Mesendoderm (in vitro differentiated cells): ENCODE results near the gene SLC4A4.
A peak's percentile ranks its signal among the peaks of the same experiment; 100 is the strongest.

Experiments
- DNase-seq: peaks from one replicate; pipeline ENCODE4 v3.0.0; 2013
- H2AK5ac ChIP-seq: 2 replicates; pipeline ENCODE4 v1.6.1; 2013; ENCODE audit warnings: low read length, inconsistent platforms
- H2BK120ac ChIP-seq: 2 replicates; pipeline ENCODE4 v1.6.1; 2013; ENCODE audit warnings: low read depth, mild to moderate bottlenecking, low read length, moderate library complexity, mixed read lengths
- H2BK15ac ChIP-seq: replicated peaks from 2 replicates; pipeline ENCODE4 v1.6.1; 2013; ENCODE audit warnings: low read depth, mild to moderate bottlenecking, moderate library complexity
- H2BK5ac ChIP-seq: 2 replicates; pipeline ENCODE4 v1.6.1; 2013; ENCODE audit warnings: low read length, inconsistent platforms
- H3K18ac ChIP-seq: 2 replicates; pipeline ENCODE4 v1.6.1; 2013; ENCODE audit warnings: mild to moderate bottlenecking, low read length, mixed read lengths
- H3K23ac ChIP-seq: one replicate; pipeline ENCODE4 v1.6.1; 2013; ENCODE audit warnings: low read length
- H3K27ac ChIP-seq: 2 replicates; pipeline ENCODE4 v1.5.1; 2013; ENCODE audit warnings: low read depth, mild to moderate bottlenecking, inconsistent platforms, low read length, moderate library complexity
- H3K27me3 ChIP-seq: 2 replicates; pipeline ENCODE4 v1.6.1; 2013; ENCODE audit warnings: low read length, control low read depth, mild to moderate bottlenecking, inconsistent platforms; ENCODE audit not compliant: insufficient read depth, poor library complexity
- H3K36me3 ChIP-seq: 2 replicates; pipeline ENCODE4 v1.6.1; 2013; ENCODE audit warnings: low read length, inconsistent platforms; ENCODE audit not compliant: control insufficient read depth, insufficient read depth
- H3K4ac ChIP-seq: one replicate; pipeline ENCODE4 v1.6.1; 2013; ENCODE audit warnings: low read depth, mild to moderate bottlenecking, low read length, moderate library complexity
- H3K4me1 ChIP-seq: 2 replicates; pipeline ENCODE4 v1.6.1; 2013; ENCODE audit warnings: low read depth, low read length, inconsistent platforms; ENCODE audit not compliant: control insufficient read depth
- H3K4me2 ChIP-seq: 2 replicates; pipeline ENCODE4 v1.6.1; 2013; ENCODE audit warnings: low read length
- H3K4me3 ChIP-seq: 2 replicates; pipeline ENCODE4 v1.5.1; 2013; ENCODE audit warnings: mild to moderate bottlenecking, low read length
- H3K56ac ChIP-seq: one replicate; pipeline ENCODE4 v1.6.1; 2013; ENCODE audit warnings: low read length
- H3K79me1 ChIP-seq: 2 replicates; pipeline ENCODE4 v1.6.1; 2013; ENCODE audit warnings: low read length, inconsistent platforms
- H3K79me2 ChIP-seq: 2 replicates; pipeline ENCODE4 v1.6.1; 2013; ENCODE audit warnings: mild to moderate bottlenecking, low read length; ENCODE audit not compliant: control insufficient read depth, insufficient read depth
- H3K9ac ChIP-seq: 2 replicates; pipeline ENCODE4 v1.6.1; 2013; ENCODE audit warnings: low read length, inconsistent platforms
- H4K5ac ChIP-seq: one replicate; pipeline ENCODE4 v1.6.1; 2013; ENCODE audit warnings: low read length
- H4K8ac ChIP-seq: one replicate; pipeline ENCODE4 v1.6.1; 2013; ENCODE audit warnings: low read depth, mild to moderate bottlenecking, control low read depth, low read length, moderate library complexity
- WGBS: extraction: QIAGEN DNeasy Blood & Tissue Kit; methylation state at CpG from one replicate; pipeline ENCODE4 v1.1.7; 2013; ENCODE audit warnings: low lambda C conversion rate, missing lambda C conversion rate; ENCODE audit not compliant: insufficient coverage; ENCODE audit errors: extremely low coverage; 5-methylcytosine and 5-hydroxymethylcytosine counted together

Gene SLC4A4

DNA sequence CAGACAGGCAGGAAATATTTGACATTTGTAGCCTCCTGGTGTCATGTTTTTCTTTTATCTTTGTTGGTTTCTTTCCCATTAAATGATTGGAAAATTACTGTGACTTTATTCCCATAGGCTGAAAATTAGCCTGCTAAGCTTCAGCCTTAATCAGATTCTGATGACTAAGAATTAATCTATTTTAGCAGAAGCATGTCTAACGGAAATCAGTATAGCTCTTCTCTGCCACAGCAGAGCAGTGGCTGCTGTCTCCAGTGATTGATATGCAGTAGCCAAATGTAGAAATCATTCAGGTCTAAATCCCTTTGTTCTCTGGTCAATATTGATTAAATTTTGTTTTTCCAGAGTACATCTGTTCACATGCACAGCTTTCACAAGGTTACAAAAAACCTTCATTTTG, 245.8 kb downstream of the SLC4A4 start:
- H2BK5ac ChIP-seq: no peak overlapping the region
- no CpG with 5 or more reads among the region's 1 CpG for WGBS
- H2BK120ac ChIP-seq: no peak overlapping the region
- H2AK5ac ChIP-seq: no peak overlapping the region
- no peak overlapping the region for H2BK15ac ChIP-seq
- no peak overlapping the region for H3K27ac ChIP-seq
- no peak overlapping the region for H3K9ac ChIP-seq
- H3K4me3 ChIP-seq: no peak overlapping the region
- no peak overlapping the region for H3K23ac ChIP-seq
- H3K79me2 ChIP-seq: no peaks in the 10 kb centered on the region
- H3K56ac ChIP-seq: no peak overlapping the region
- H4K8ac ChIP-seq: no peak overlapping the region
- no peaks in the 10 kb centered on the region for H3K4me1 ChIP-seq
- H3K4ac ChIP-seq: no peak overlapping the region
- H3K4me2 ChIP-seq: no peak overlapping the region
- DNase-seq: no peak
- H4K5ac ChIP-seq: no peak overlapping the region
- H3K79me1 ChIP-seq: no peaks in the 10 kb centered on the region
- no peaks in the 10 kb centered on the region for H3K27me3 ChIP-seq
- H3K18ac ChIP-seq: no peak overlapping the region
- H3K36me3 ChIP-seq: no peaks in the 10 kb centered on the region

DNA sequence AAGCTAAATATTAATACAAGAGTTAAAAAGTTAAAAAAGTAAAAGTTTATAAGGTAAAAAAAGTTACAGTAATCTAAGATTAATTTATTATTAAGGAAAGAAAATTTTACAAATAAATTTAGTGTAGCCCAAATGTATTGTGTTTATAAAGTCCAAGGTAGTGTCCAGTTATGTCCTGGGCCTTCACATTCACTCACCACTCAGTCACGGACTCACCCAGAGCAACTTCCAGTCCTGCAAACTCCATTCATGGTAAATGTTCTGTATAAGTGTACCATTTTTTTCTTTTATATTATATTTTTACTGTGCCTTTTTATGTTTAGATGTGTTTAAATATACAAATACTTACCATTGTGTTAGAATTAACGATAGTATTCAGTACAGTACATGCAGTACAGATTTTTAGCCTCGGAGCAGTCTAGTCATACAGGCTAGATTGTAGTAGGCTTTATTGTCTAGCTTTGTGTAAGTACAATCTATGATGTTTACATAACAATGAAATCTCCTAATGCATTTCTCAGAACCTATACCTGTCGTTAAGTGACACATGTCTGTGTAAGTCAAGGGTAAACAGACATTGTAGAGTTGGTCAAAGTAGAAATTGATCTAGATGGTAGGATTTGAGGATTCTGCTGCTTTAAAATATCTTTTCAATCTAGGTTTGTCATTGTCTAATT, 247.4 kb downstream of the SLC4A4 start:
- H3K23ac ChIP-seq: no peak overlapping the region
- no peak overlapping the region for H3K9ac ChIP-seq
- no peak overlapping the region for H2BK5ac ChIP-seq
- no peak overlapping the region for H3K27ac ChIP-seq
- H3K56ac ChIP-seq: no peak overlapping the region
- H4K8ac ChIP-seq: no peak overlapping the region
- no peak overlapping the region for H2BK15ac ChIP-seq
- no peak overlapping the region for H4K5ac ChIP-seq
- no peaks in the 10 kb centered on the region for H3K27me3 ChIP-seq
- no peak for DNase-seq
- no peaks in the 10 kb centered on the region for H3K4me1 ChIP-seq
- no peaks in the 10 kb centered on the region for H3K79me1 ChIP-seq
- H3K4ac ChIP-seq: no peak overlapping the region
- H3K4me3 ChIP-seq: no peak overlapping the region
- no peaks in the 10 kb centered on the region for H3K36me3 ChIP-seq
- H3K18ac ChIP-seq: no peak overlapping the region
- no peak overlapping the region for H2BK120ac ChIP-seq
- H2AK5ac ChIP-seq: no peak overlapping the region
- no peaks in the 10 kb centered on the region for H3K79me2 ChIP-seq
- WGBS: no CpG with 5 or more reads among the region's 4 CpGs
- no peak overlapping the region for H3K4me2 ChIP-seq

- Histone ChIP-seq H3K56ac (no peak overlapping the region), H4K5ac (no peak overlapping the region), H3K4me3 (no peak overlapping the region), H3K36me3 (no peaks in the 10 kb centered on the region), H3K27ac (no peak overlapping the region), H3K18ac (no peak overlapping the region), H2BK5ac (no peak overlapping the region), H2AK5ac (no peak overlapping the region), H4K8ac (no peak overlapping the region), H3K79me2 (no peaks in the 10 kb centered on the region), H3K4me2 (no peak overlapping the region), H3K23ac (no peak overlapping the region), H3K4ac (no peak overlapping the region), H3K4me1 (peaks cover 5% of the 10 kb centered on the region), H3K27me3 (no peaks in the 10 kb centered on the region), H2BK15ac (no peak overlapping the region), H3K9ac (no peak overlapping the region), H3K79me1 (no peaks in the 10 kb centered on the region), H2BK120ac (no peak overlapping the region)
- WGBS: no CpG with 5 or more reads among the region's 1 CpG
- DNase-seq: no peak
Observed at GRCh38 chr4:71587995-71588394, 249.2 kb downstream of the SLC4A4 start.

- no peak overlapping the region for H2BK120ac ChIP-seq
- H3K4me2 ChIP-seq: no peak overlapping the region
- no peaks in the 10 kb centered on the region for H3K27me3 ChIP-seq
- H3K18ac ChIP-seq: peak overlapping the region; percentile 28
- no peak overlapping the region for H3K23ac ChIP-seq
- no CpG with 5 or more reads among the region's 1 CpG for WGBS
- no peak overlapping the region for H3K27ac ChIP-seq
- H2BK5ac ChIP-seq: peak overlapping the region; percentile 46
- H3K36me3 ChIP-seq: no peaks in the 10 kb centered on the region
- no peak overlapping the region for H2AK5ac ChIP-seq
- no peaks in the 10 kb centered on the region for H3K79me2 ChIP-seq
- H3K4me3 ChIP-seq: no peak overlapping the region
- no peak for DNase-seq
- no peak overlapping the region for H2BK15ac ChIP-seq
- H3K9ac ChIP-seq: no peak overlapping the region
- H4K8ac ChIP-seq: no peak overlapping the region
- no peak overlapping the region for H3K56ac ChIP-seq
- no peaks in the 10 kb centered on the region for H3K79me1 ChIP-seq
- peaks cover 12% of the 10 kb centered on the region for H3K4me1 ChIP-seq
- H3K4ac ChIP-seq: no peak overlapping the region
- no peak overlapping the region for H4K5ac ChIP-seq
Observed at GRCh38 chr4:71592793-71593192, 254.0 kb downstream of the SLC4A4 start.

DNA sequence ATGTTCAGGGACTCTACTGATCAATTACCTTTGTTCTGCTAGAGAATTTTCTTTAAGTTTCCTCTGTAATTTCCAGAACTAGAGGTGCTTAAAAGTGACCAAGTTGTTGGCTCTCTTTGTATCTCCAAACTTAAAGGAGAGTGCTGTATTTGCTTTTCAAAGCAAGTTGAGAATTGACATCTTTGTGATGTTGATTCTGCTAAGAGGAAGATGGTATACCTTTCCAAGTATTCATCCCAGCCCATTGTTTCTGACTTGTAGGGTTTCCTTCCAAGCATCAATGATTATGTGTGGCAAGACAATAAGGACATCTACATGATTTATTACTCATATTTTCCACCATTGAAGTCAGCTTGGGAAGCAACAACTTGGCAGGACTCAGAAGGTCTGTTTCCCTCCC, 254.5 kb downstream of the SLC4A4 start:
- Histone ChIP-seq H2BK5ac (no peak overlapping the region), H4K8ac (no peak overlapping the region), H2BK15ac (no peak overlapping the region), H3K27ac (no peak overlapping the region), H3K79me2 (no peaks in the 10 kb centered on the region), H3K23ac (no peak overlapping the region), H3K9ac (no peak overlapping the region), H3K4me2 (no peak overlapping the region), H3K4me1 (peaks cover 12% of the 10 kb centered on the region), H3K36me3 (no peaks in the 10 kb centered on the region), H3K56ac (no peak overlapping the region), H2BK120ac (no peak overlapping the region), H3K4me3 (no peak overlapping the region), H4K5ac (no peak overlapping the region), H3K79me1 (no peaks in the 10 kb centered on the region), H2AK5ac (no peak overlapping the region), H3K4ac (no peak overlapping the region), H3K18ac (no peak overlapping the region), H3K27me3 (no peaks in the 10 kb centered on the region)
- peak; percentile 25 for DNase-seq

- Histone ChIP-seq H2BK5ac (no peak overlapping the region), H2BK120ac (no peak overlapping the region), H2AK5ac (no peak overlapping the region), H3K56ac (no peak overlapping the region), H2BK15ac (no peak overlapping the region), H3K18ac (no peak overlapping the region), H3K36me3 (no peaks in the 10 kb centered on the region), H4K5ac (no peak overlapping the region), H3K27ac (no peak overlapping the region), H3K79me2 (no peaks in the 10 kb centered on the region), H3K9ac (no peak overlapping the region), H3K79me1 (no peaks in the 10 kb centered on the region), H3K23ac (no peak overlapping the region), H3K4ac (no peak overlapping the region), H3K4me3 (no peak overlapping the region), H3K4me1 (peaks cover 12% of the 10 kb centered on the region), H4K8ac (no peak overlapping the region), H3K27me3 (no peaks in the 10 kb centered on the region), H3K4me2 (no peak overlapping the region)
- DNase-seq: no peak
- WGBS: no CpG with 5 or more reads among the region's 2 CpGs
Observed at GRCh38 chr4:71595576-71596108, 256.8 kb downstream of the SLC4A4 start.
